MM.1S (cell line): ENCODE results near the gene SEC23A.
"Not testable (repeated sequence)": the region's sequence is repeated elsewhere in the genome, so short reads cannot be mapped to it uniquely, and the experiment has no call there.

Experiments
- EZH2 ChIP-seq: fragments of 300-600 bp; sonication (generic); optimal IDR thresholded peaks from 2 replicates; pipeline ENCODE3; 2017; ENCODE audit warnings: low read depth, mild to moderate bottlenecking, antibody characterized with exemption, low read length, mixed read lengths
- TF ChIP-seq, protein P1 (sequence below): fragments of 300-600 bp; sonication (generic); IDR thresholded peaks from 2 replicates; pipeline ENCODE4 v1.5.1; 2016; ENCODE audit warnings: antibody characterized with exemption, low read length, mixed read lengths

GRCh38 chr14:39052869-39053454 is 50.1 kb downstream of the SEC23A start:
- TF ChIP-seq, protein P1, sequence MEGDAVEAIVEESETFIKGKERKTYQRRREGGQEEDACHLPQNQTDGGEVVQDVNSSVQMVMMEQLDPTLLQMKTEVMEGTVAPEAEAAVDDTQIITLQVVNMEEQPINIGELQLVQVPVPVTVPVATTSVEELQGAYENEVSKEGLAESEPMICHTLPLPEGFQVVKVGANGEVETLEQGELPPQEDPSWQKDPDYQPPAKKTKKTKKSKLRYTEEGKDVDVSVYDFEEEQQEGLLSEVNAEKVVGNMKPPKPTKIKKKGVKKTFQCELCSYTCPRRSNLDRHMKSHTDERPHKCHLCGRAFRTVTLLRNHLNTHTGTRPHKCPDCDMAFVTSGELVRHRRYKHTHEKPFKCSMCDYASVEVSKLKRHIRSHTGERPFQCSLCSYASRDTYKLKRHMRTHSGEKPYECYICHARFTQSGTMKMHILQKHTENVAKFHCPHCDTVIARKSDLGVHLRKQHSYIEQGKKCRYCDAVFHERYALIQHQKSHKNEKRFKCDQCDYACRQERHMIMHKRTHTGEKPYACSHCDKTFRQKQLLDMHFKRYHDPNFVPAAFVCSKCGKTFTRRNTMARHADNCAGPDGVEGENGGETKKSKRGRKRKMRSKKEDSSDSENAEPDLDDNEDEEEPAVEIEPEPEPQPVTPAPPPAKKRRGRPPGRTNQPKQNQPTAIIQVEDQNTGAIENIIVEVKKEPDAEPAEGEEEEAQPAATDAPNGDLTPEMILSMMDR = not testable (repeated sequence)
- TF ChIP-seq EZH2 = not testable (repeated sequence)
